Activated T-cell treated with anti-CD3 and anti-CD28 coated beads, Interleukin-2, amount 50 U/mL, for 72 hours (primary cell): ENCODE measurements around the gene TEDC2. TPM values are rescaled to one million over a fixed set of nuclear protein-coding genes. Genes with fewer than 3 reads are reported as not detected.
A peak's percentile ranks its signal among the peaks of the same experiment; 100 is the strongest.

Experiments
- ATAC-seq, 2 donors: fragments of 150-1000 bp; cut with Tn5 transposase; replicated peaks in 1 of 2; 2 replicates each; pipeline ENCODE4 v1.10.0; 2021; ENCODE audit warnings: moderate library complexity in 2 of 2, mild to moderate bottlenecking in 1 of 2
- DNase-seq, 2 donors: peaks; one replicate each; pipeline ENCODE4 v3.0.0; 2021 to 2022; ENCODE audit warnings: mixed read lengths in 1 of 2
- H3K27ac Mint-ChIP-seq: one replicate; pipeline ENCODE4 v1.8.0; 2022; ENCODE audit warnings: mild to moderate bottlenecking, moderate library complexity, mixed read lengths
- H3K27me3 Mint-ChIP-seq: one replicate; pipeline ENCODE4 v1.8.0; 2022; ENCODE audit warnings: low read depth, mixed read lengths
- H3K36me3 Mint-ChIP-seq, 2 donors: one replicate each; pipeline ENCODE4 v1.8.0; 2022; ENCODE audit warnings: mixed read lengths in 2 of 2, mild to moderate bottlenecking in 1 of 2; ENCODE audit not compliant: insufficient read depth in 2 of 2
- H3K4me1 Mint-ChIP-seq: one replicate; pipeline ENCODE4 v1.8.0; 2022; ENCODE audit warnings: low read depth, mixed read lengths
- H3K4me3 Mint-ChIP-seq, 2 donors: one replicate each; pipeline ENCODE4 v1.8.0; 2022; ENCODE audit warnings: mild to moderate bottlenecking in 2 of 2, mixed read lengths in 2 of 2, moderate library complexity in 2 of 2
- H3K9me3 Mint-ChIP-seq, 2 donors: one replicate each; pipeline ENCODE4 v1.8.0; 2022; ENCODE audit warnings: mixed read lengths in 2 of 2
- total RNA-seq, 2 donors: library from RNA; stranded (reverse); gene quantifications; one replicate each; pipeline ENCODE4 v1.2.3, GENCODE V29; 2022

Gene TEDC2
- total RNA-seq, 2 donors from 2014 or later: 23.0 to 32.7 TPM

- DNase-seq (peak; percentile 81 to 86), ATAC-seq (peak; percentile 93 to 96)
- Mint-ChIP-seq H3K27me3 (no peaks in the 10 kb centered on the region), H3K4me1 (no peaks in the 10 kb centered on the region), H3K9me3 (no peaks in the 10 kb centered on the region), H3K4me3 (no peak overlapping the region), H3K27ac (no peak overlapping the region), H3K36me3 (no peaks in the 10 kb centered on the region)
Observed at GRCh38 chr16:2500918-2501750, 41.2 kb downstream of the TEDC2 start.

- Mint-ChIP-seq H3K4me1 (no peaks in the 10 kb centered on the region), H3K27me3 (no peaks in the 10 kb centered on the region), H3K9me3 (no peaks in the 10 kb centered on the region), H3K27ac (no peak overlapping the region), H3K4me3 (no peak overlapping the region), H3K36me3 (no peaks in the 10 kb centered on the region)
- no peak for ATAC-seq
- DNase-seq: no peak
Observed at GRCh38 chr16:2501946-2502895, 42.3 kb downstream of the TEDC2 start.

GRCh38 chr16:2505695-2506094 lies 45.8 kb downstream of the TEDC2 start:
- H3K9me3 Mint-ChIP-seq: no peaks in the 10 kb centered on the region
- ATAC-seq: no peak
- H3K27ac Mint-ChIP-seq: no peak overlapping the region
- no peak for DNase-seq
- H3K27me3 Mint-ChIP-seq: no peaks in the 10 kb centered on the region
- H3K36me3 Mint-ChIP-seq: no peaks in the 10 kb centered on the region
- peaks cover 13% of the 10 kb centered on the region for H3K4me1 Mint-ChIP-seq
- no peak overlapping the region for H3K4me3 Mint-ChIP-seq

- no peak for DNase-seq
- H3K4me3 Mint-ChIP-seq: no peak overlapping the region
- H3K4me1 Mint-ChIP-seq: peaks cover 14% of the 10 kb centered on the region
- no peaks in the 10 kb centered on the region for H3K9me3 Mint-ChIP-seq
- H3K27me3 Mint-ChIP-seq: no peaks in the 10 kb centered on the region
- ATAC-seq: peak in 1 of 2 donors; percentile 35
- H3K36me3 Mint-ChIP-seq: no peaks in the 10 kb centered on the region
- H3K27ac Mint-ChIP-seq: no peak overlapping the region
Observed at GRCh38 chr16:2507052-2507659, 47.2 kb downstream of the TEDC2 start.

- DNase-seq (no peak), ATAC-seq (no peak)
- H3K27me3 Mint-ChIP-seq: no peaks in the 10 kb centered on the region
- no peak overlapping the region for H3K27ac Mint-ChIP-seq
- no peak overlapping the region for H3K4me3 Mint-ChIP-seq
- no peaks in the 10 kb centered on the region for H3K36me3 Mint-ChIP-seq
- no peaks in the 10 kb centered on the region for H3K9me3 Mint-ChIP-seq
- peaks cover 19% of the 10 kb centered on the region for H3K4me1 Mint-ChIP-seq
Observed at GRCh38 chr16:2507665-2508064, 47.8 kb downstream of the TEDC2 start.

- H3K9me3 Mint-ChIP-seq: no peaks in the 10 kb centered on the region
- H3K27ac Mint-ChIP-seq: no peak overlapping the region
- no peak for ATAC-seq
- H3K27me3 Mint-ChIP-seq: no peaks in the 10 kb centered on the region
- no peaks in the 10 kb centered on the region for H3K36me3 Mint-ChIP-seq
- no peak overlapping the region for H3K4me3 Mint-ChIP-seq
- DNase-seq: no peak
- H3K4me1 Mint-ChIP-seq: peaks cover 26% of the 10 kb centered on the region
Observed at GRCh38 chr16:2508722-2509400, 49.0 kb downstream of the TEDC2 start.

GRCh38 chr16:2511128-2511800 lies 51.4 kb downstream of the TEDC2 start:
- Mint-ChIP-seq H3K4me3 (no peak overlapping the region), H3K4me1 (peaks cover 43% of the 10 kb centered on the region), H3K27ac (no peak overlapping the region), H3K36me3 (peaks cover 0 to 3% of the 10 kb centered on the region in 2 donors), H3K27me3 (no peaks in the 10 kb centered on the region), H3K9me3 (no peaks in the 10 kb centered on the region)
- ATAC-seq: no peak
- DNase-seq: no peak

- peaks cover 52% of the 10 kb centered on the region for H3K4me1 Mint-ChIP-seq
- H3K4me3 Mint-ChIP-seq: peak overlapping the region; percentile 90 to 91
- H3K27me3 Mint-ChIP-seq: no peaks in the 10 kb centered on the region
- DNase-seq (no peak), ATAC-seq (no peak)
- peak overlapping the region; percentile 92 for H3K27ac Mint-ChIP-seq
- no peaks in the 10 kb centered on the region for H3K9me3 Mint-ChIP-seq
- H3K36me3 Mint-ChIP-seq: peaks cover 0 to 5% of the 10 kb centered on the region in 2 donors
Observed at GRCh38 chr16:2511996-2512734, 52.3 kb downstream of the TEDC2 start.

GRCh38 chr16:2512735-2513404 lies 53.0 kb downstream of the TEDC2 start:
- DNase-seq: peak; percentile 35 to 49
- H3K4me3 Mint-ChIP-seq: peak overlapping the region; percentile 90 to 91

GRCh38 chr16:2513405-2514332 lies 53.8 kb downstream of the TEDC2 start, which contains the start of gene ATP6V0C:
ATP6V0C (plus strand) TSS chr16:2513952; CDS start chr16:2514104, 152 bp downstream.
- peaks cover 63% of the 10 kb centered on the region for H3K4me1 Mint-ChIP-seq
- DNase-seq (peak; percentile 92 to 95), ATAC-seq (peak; percentile 87 to 89)
- H3K9me3 Mint-ChIP-seq: no peaks in the 10 kb centered on the region
- peak within 1 kb of the TSS; percentile 92 for H3K27ac Mint-ChIP-seq
- peaks cover 0 to 5% of the 10 kb centered on the region in 2 donors for H3K36me3 Mint-ChIP-seq
- peak within 1 kb of the TSS; percentile 90 to 92 for H3K4me3 Mint-ChIP-seq
- H3K27me3 Mint-ChIP-seq: no peaks in the 10 kb centered on the region

More at GRCh38 chr16:2512735-2513404, 53.0 kb downstream of the TEDC2 start:
- Mint-ChIP-seq H3K36me3 (peaks cover 0 to 5% of the 10 kb centered on the region in 2 donors), H3K9me3 (no peaks in the 10 kb centered on the region), H3K27me3 (no peaks in the 10 kb centered on the region), H3K4me1 (peaks cover 59% of the 10 kb centered on the region), H3K27ac (peak overlapping the region; percentile 92)
- ATAC-seq: peak; percentile 0 to 4
